GM12865 (cell line): Measurements from ENCODE around the gene PCCA.

Experiments used
- DNase-seq: peaks from one replicate; pipeline ENCODE4 v3.0.0; 2010; ENCODE audit warnings: low read depth
- H3K4me3 ChIP-seq: 2 replicates; pipeline ENCODE4 v1.5.1; 2011; ENCODE audit warnings: mild to moderate bottlenecking, low read depth, low read length, control low read depth
- TF ChIP-seq, protein P1 (sequence below): IDR thresholded peaks from 2 replicates; pipeline ENCODE4 v1.5.1; 2011; ENCODE audit warnings: low read length, control low read depth, low read depth, inconsistent platforms; ENCODE audit not compliant: insufficient read depth; ENCODE audit errors: missing control alignments

PCCA gene

DNA sequence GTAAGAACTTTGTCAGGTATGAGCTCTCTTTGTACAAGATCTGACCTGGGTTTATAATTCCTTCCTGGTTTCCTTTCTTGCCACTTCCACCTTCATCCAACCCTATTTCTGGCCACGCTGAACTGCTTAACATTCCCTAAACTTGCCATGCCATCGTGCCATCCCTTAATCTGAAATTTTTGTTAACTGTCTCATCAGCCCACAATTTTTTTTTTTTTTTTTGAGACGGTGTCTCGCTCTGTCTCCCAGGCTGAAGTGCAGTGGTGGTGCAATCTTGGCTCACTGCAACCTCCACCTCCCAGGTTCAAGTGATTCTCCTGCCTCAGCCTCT, 355.1 kb downstream of the PCCA start:
- DNase-seq, result no peak
- H3K4me3 ChIP-seq, result no peak overlapping the region
- TF ChIP-seq, protein P1, sequence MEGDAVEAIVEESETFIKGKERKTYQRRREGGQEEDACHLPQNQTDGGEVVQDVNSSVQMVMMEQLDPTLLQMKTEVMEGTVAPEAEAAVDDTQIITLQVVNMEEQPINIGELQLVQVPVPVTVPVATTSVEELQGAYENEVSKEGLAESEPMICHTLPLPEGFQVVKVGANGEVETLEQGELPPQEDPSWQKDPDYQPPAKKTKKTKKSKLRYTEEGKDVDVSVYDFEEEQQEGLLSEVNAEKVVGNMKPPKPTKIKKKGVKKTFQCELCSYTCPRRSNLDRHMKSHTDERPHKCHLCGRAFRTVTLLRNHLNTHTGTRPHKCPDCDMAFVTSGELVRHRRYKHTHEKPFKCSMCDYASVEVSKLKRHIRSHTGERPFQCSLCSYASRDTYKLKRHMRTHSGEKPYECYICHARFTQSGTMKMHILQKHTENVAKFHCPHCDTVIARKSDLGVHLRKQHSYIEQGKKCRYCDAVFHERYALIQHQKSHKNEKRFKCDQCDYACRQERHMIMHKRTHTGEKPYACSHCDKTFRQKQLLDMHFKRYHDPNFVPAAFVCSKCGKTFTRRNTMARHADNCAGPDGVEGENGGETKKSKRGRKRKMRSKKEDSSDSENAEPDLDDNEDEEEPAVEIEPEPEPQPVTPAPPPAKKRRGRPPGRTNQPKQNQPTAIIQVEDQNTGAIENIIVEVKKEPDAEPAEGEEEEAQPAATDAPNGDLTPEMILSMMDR, result no peak

- no peak overlapping the region for H3K4me3 ChIP-seq
- DNase-seq, result no peak
- TF ChIP-seq, protein P1, result no peak
Observed at GRCh38 chr13:100447831-100448230, 358.9 kb downstream of the PCCA start.

DNA sequence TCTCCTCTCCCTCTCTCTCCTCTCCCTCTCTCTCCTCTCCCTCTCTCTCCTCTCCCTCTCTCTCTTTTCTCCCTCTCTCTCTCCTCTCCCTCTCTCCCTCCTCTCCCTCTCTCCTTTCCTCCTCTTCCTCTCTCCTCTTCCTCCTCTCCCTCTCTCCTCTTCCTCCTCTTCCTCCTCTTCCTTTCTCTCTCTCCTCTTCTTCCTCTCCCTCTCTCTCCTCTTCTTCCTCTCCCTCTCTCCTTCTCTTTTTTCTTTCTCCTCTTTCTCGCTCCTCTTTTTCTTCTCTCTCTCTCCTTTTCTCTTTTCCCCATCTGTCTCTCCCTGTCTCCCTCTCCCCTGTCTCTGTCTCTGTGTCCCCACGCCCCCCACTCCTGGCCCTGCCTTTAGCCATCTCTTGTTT, 363.0 kb downstream of the PCCA start:
- TF ChIP-seq, protein P1, result no peak
- no peak overlapping the region for H3K4me3 ChIP-seq
- no peak for DNase-seq

DNA sequence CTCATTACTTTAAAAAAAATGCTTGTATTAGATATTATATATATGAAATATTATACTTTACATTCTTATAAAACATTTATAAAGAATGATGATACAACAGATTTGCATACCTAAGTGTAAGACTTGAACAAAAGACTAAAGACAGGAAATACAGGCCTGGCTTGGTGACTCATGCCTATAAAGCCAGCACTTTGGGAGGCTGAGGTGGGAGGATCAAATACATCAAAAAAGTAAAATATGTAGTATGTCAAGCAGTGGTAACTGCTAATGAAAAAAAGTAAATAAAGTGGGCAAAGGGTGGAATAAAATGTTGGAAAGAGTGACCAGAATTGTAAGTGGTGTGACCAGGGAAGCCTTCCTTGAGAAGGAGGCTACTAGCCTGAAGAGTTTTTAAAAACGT, 366.0 kb downstream of the PCCA start:
- DNase-seq, result no peak
- no peak overlapping the region for H3K4me3 ChIP-seq
- TF ChIP-seq, protein P1, result no peak

DNA sequence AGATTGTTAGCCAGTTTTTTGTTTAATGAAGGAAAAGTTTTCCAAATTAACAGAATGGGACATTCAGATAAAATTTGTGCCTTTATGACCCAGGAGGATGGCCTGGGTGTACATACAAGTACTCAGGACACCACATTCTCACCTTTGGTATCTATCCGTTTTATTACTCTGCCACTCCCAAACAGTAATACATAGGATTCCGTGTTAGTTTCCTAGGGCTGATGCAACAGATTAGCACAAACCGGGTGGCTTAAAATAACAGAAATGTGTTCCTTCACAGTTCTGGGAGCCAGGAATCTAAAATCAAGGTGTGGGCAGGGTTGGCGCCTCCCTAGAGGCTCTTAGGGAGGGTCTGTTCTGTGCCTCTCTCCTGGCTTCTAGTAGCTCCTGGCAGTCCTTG, 369.8 kb downstream of the PCCA start:
- H3K4me3 ChIP-seq, result no peak overlapping the region
- DNase-seq, result no peak
- TF ChIP-seq, protein P1, result no peak

- no peak overlapping the region for H3K4me3 ChIP-seq
- DNase-seq, result no peak
- TF ChIP-seq, protein P1, result no peak
Observed at GRCh38 chr13:100459747-100460146, 370.9 kb downstream of the PCCA start.

- TF ChIP-seq, protein P1, result no peak
- no peak for DNase-seq
Observed at GRCh38 chr13:100460266-100460665, 371.4 kb downstream of the PCCA start.

More at GRCh38 chr13:100460266-100460665, 371.4 kb downstream of the PCCA start:
- no peak overlapping the region for H3K4me3 ChIP-seq
